GM19193 (cell line): Measurements from ENCODE around the gene DACH1.

Experiments
- POLR2A ChIP-seq: IDR thresholded peaks from 4 replicates; pipeline ENCODE4 v1.6.1; 2011; ENCODE audit not compliant: insufficient read depth, insufficient read length; ENCODE audit errors: extremely low read depth

DACH1 gene

GRCh38 chr13:71867131-71867814 is at the start of gene DACH1:
Gene DACH1, minus strand, starts transcription at chr13:71867204.
- TF ChIP-seq POLR2A: no peak

- no peak for TF ChIP-seq POLR2A
Measured at GRCh38 chr13:71913717-71914116, 46.7 kb upstream of the DACH1 start.

- TF ChIP-seq POLR2A: no peak
Measured at GRCh38 chr13:71912524-71912923, 45.5 kb upstream of the DACH1 start.

- TF ChIP-seq POLR2A: no peak
Measured at GRCh38 chr13:71906448-71906847, 39.4 kb upstream of the DACH1 start.

- TF ChIP-seq POLR2A: no peak
Measured at GRCh38 chr13:71902676-71903075, 35.7 kb upstream of the DACH1 start.

GRCh38 chr13:71886880-71887279 is 19.9 kb upstream of the DACH1 start:
- TF ChIP-seq POLR2A: no peak

- TF ChIP-seq POLR2A: no peak
Measured at GRCh38 chr13:71882120-71882519, 15.1 kb upstream of the DACH1 start.

- TF ChIP-seq POLR2A: no peak
Measured at GRCh38 chr13:71880753-71881541, 13.9 kb upstream of the DACH1 start.

GRCh38 chr13:71879808-71880344 is 12.9 kb upstream of the DACH1 start:
- TF ChIP-seq POLR2A: no peak

- TF ChIP-seq POLR2A: no peak
Measured at GRCh38 chr13:71879129-71879535, 12.1 kb upstream of the DACH1 start.

- no peak for TF ChIP-seq POLR2A
Measured at GRCh38 chr13:71877256-71877653, 10.3 kb upstream of the DACH1 start.

GRCh38 chr13:71876648-71877255 is 9.7 kb upstream of the DACH1 start:
- no peak for TF ChIP-seq POLR2A

- no peak for TF ChIP-seq POLR2A
Measured at GRCh38 chr13:71875823-71876222, 8.8 kb upstream of the DACH1 start.

GRCh38 chr13:71874458-71874857 is 7.5 kb upstream of the DACH1 start:
- no peak for TF ChIP-seq POLR2A

- TF ChIP-seq POLR2A: no peak
Measured at GRCh38 chr13:71873418-71874247, 6.6 kb upstream of the DACH1 start.

- TF ChIP-seq POLR2A: no peak
Measured at GRCh38 chr13:71871844-71872243, 4.8 kb upstream of the DACH1 start.
